ENCODE results near the gene GABRQ.

GRCh38 chrX:152674135-152674534 is 36.4 kb downstream of the GABRQ start:
- TF ChIP-seq, protein P1, sequence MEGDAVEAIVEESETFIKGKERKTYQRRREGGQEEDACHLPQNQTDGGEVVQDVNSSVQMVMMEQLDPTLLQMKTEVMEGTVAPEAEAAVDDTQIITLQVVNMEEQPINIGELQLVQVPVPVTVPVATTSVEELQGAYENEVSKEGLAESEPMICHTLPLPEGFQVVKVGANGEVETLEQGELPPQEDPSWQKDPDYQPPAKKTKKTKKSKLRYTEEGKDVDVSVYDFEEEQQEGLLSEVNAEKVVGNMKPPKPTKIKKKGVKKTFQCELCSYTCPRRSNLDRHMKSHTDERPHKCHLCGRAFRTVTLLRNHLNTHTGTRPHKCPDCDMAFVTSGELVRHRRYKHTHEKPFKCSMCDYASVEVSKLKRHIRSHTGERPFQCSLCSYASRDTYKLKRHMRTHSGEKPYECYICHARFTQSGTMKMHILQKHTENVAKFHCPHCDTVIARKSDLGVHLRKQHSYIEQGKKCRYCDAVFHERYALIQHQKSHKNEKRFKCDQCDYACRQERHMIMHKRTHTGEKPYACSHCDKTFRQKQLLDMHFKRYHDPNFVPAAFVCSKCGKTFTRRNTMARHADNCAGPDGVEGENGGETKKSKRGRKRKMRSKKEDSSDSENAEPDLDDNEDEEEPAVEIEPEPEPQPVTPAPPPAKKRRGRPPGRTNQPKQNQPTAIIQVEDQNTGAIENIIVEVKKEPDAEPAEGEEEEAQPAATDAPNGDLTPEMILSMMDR (IDR thresholded peaks at IDR 0.05) = no peak
- TF ChIP-seq ZFX (IDR thresholded peaks at IDR 0.05; ENCODE audit: borderline replicate concordance) = no peak
